DND-41 (cell line): ENCODE measurements around the gene GATD1.

Source experiments
- ATAC-seq: fragments of 200-7000 bp; cut with Tn5 transposase; 3 replicates; pipeline ENCODE4 v1.9.1; 2021; ENCODE audit warnings: low read depth; ENCODE audit not compliant: insufficient read depth
- DNase-seq: peaks from one replicate; pipeline ENCODE4 v3.0.0-alpha.2; 2020
- H2AFZ ChIP-seq: 2 replicates; pipeline ENCODE4 v1.6.0; 2012; ENCODE audit warnings: low read depth, low read length
- H3K27ac ChIP-seq: 2 replicates; pipeline ENCODE4 v1.5.1; 2012; ENCODE audit warnings: low read length, inconsistent platforms
- H3K27me3 ChIP-seq: fragments of 200-600 bp; sonication (generic); 2 replicates; pipeline ENCODE4 v1.6.0; 2012; ENCODE audit warnings: low read length, mild to moderate bottlenecking, inconsistent platforms; ENCODE audit not compliant: insufficient read depth, poor library complexity
- H3K36me3 ChIP-seq: 2 replicates; pipeline ENCODE4 v1.5.1; 2012; ENCODE audit warnings: low read length, inconsistent platforms; ENCODE audit not compliant: insufficient read depth
- H3K4me1 ChIP-seq: 2 replicates; pipeline ENCODE4 v1.5.1; 2012; ENCODE audit warnings: mild to moderate bottlenecking, low read length; ENCODE audit not compliant: insufficient read depth
- H3K4me2 ChIP-seq: 2 replicates; pipeline ENCODE4 v1.6.0; 2012; ENCODE audit warnings: mild to moderate bottlenecking, moderate library complexity, low read length, inconsistent platforms; ENCODE audit not compliant: insufficient read depth
- H3K4me3 ChIP-seq, 2 experiments: fragments of 200-600 bp in 1 of 2; shearing (Covaris generic) in 1 of 2; 2 replicates each; pipeline ENCODE4 v1.5.1; 2012 to 2016; ENCODE audit warnings: inconsistent platforms in 2 of 2, low read length in 2 of 2, mild to moderate bottlenecking in 2 of 2, low read depth in 1 of 2, moderate library complexity in 1 of 2
- H3K79me2 ChIP-seq: 2 replicates; pipeline ENCODE4 v1.6.0; 2012; ENCODE audit warnings: low read length, inconsistent platforms; ENCODE audit not compliant: insufficient read depth
- H3K9ac ChIP-seq: 2 replicates; pipeline ENCODE4 v1.6.0; 2012; ENCODE audit warnings: low read depth, mild to moderate bottlenecking, inconsistent platforms, low read length, moderate library complexity
- H3K9me3 ChIP-seq: 2 replicates; pipeline ENCODE4 v1.5.1; 2012; ENCODE audit warnings: low read length, moderate library complexity, mild to moderate bottlenecking, inconsistent platforms; ENCODE audit not compliant: insufficient read depth, severe bottlenecking
- H4K20me1 ChIP-seq: 2 replicates; pipeline ENCODE4 v1.6.0; 2012; ENCODE audit warnings: low read length; ENCODE audit not compliant: insufficient read depth
- CTCF ChIP-seq: IDR thresholded peaks from 2 replicates; pipeline ENCODE4 v1.5.1; 2012; ENCODE audit warnings: borderline replicate concordance, low read length, moderate library complexity, mild to moderate bottlenecking; ENCODE audit not compliant: poor library complexity, severe bottlenecking; ENCODE audit errors: extremely low read depth
- EZH2 ChIP-seq: IDR thresholded peaks from 3 replicates; pipeline ENCODE4 v1.6.1; 2012; ENCODE audit warnings: borderline replicate concordance, low read depth, mild to moderate bottlenecking, moderate library complexity, low read length, inconsistent platforms; ENCODE audit not compliant: severe bottlenecking

The GATD1 gene

GRCh38 chr11:819943-820649 lies 42.8 kb upstream of the GATD1 start:
- Histone ChIP-seq H3K4me3 (peak overlapping the region; percentile 74 to 87), H3K36me3 (peaks cover 34% of the 10 kb centered on the region), H3K9me3 (no peaks in the 10 kb centered on the region), H3K79me2 (peaks cover 23% of the 10 kb centered on the region), H3K4me2 (peak overlapping the region; percentile 100), H2AFZ (peak overlapping the region; percentile 58), H3K4me1 (peaks cover 26% of the 10 kb centered on the region), H3K27ac (peak overlapping the region; percentile 76), H4K20me1 (peaks cover 32% of the 10 kb centered on the region), H3K9ac (peak overlapping the region; percentile 92), H3K27me3 (no peaks in the 10 kb centered on the region)
- ATAC-seq (peak; percentile 74), DNase-seq (peak; percentile 92)
- TF ChIP-seq EZH2 (no peak), CTCF (no peak)

DNA sequence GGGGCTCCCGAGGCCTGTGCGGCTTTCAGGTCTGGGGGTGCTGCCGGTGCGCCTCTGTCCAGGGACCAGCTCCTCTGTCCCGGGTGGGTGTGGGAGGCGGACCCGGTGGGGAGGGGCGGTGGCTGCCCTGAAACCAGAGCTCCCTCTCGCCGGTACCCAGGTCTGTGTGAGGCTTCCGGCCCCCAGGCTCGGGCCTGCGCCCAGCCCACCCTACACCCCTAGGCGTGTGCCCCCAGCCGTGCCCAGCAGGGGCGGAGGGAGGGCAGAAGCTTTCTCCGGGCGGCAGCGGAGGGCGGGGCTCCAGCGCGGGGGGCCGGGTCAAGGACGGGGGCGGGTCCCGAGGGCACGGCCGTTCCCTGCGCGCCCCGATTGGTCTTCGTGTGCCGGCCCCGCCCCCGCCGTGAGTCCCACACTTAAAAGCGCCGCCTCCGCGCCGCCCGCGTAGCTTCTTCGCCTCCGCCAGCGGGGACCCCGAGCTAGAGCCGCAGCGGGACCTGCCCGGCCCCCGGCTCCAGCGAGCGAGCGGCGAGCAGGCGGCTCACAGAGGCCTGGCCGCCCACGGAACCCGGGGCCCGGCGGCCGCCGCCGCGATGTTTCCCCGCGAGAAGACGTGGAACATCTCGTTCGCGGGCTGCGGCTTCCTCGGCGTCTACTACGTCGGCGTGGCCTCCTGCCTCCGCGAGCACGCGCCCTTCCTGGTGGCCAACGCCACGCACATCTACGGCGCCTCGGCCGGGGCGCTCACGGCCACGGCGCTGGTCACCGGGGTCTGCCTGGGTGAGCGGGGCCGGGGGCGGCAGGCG lies 42.0 kb upstream of the GATD1 start:
- TF ChIP-seq EZH2 (no peak), CTCF (peak; percentile 28)
- Histone ChIP-seq H3K27ac (peak overlapping the region; percentile 76), H3K4me1 (peaks cover 26% of the 10 kb centered on the region), H3K27me3 (no peaks in the 10 kb centered on the region), H3K4me2 (peak overlapping the region; percentile 100), H3K4me3 (peak overlapping the region; percentile 74 to 87), H3K36me3 (peaks cover 27% of the 10 kb centered on the region), H2AFZ (peak overlapping the region; percentile 64), H3K79me2 (peaks cover 23% of the 10 kb centered on the region), H4K20me1 (peaks cover 30% of the 10 kb centered on the region), H3K9ac (peak overlapping the region; percentile 92), H3K9me3 (no peaks in the 10 kb centered on the region)
- peak; percentile 76 for ATAC-seq
- peak; percentile 93 for DNase-seq

GRCh38 chr11:818396-819128 lies 41.3 kb upstream of the GATD1 start, which contains the start of gene PNPLA2:
Gene PNPLA2 (plus strand): TSS chr11:818914. CDS start chr11:819719, 805 bp downstream.
- ATAC-seq = no peak
- Histone ChIP-seq H3K9ac (peak within 1 kb of the TSS; percentile 92), H3K36me3 (peaks cover 23% of the 10 kb centered on the region), H3K79me2 (peaks cover 23% of the 10 kb centered on the region), H3K4me3 (peak within 1 kb of the TSS; percentile 74 to 87), H3K27me3 (no peaks in the 10 kb centered on the region), H2AFZ (peak within 1 kb of the TSS; percentile 64), H4K20me1 (peaks cover 34% of the 10 kb centered on the region), H3K9me3 (no peaks in the 10 kb centered on the region), H3K4me2 (peak within 1 kb of the TSS; percentile 100), H3K4me1 (peaks cover 26% of the 10 kb centered on the region), H3K27ac (peak within 1 kb of the TSS; percentile 76)
- TF ChIP-seq EZH2 (no peak), CTCF (no peak)
- no peak for DNase-seq
